Bronchial epithelial cell (primary cell): ENCODE data around the gene EID2B. TPM values are rescaled to one million over a fixed set of nuclear protein-coding genes. Genes with fewer than 3 reads are reported as not detected.

Experiments used
- DNase-seq: peaks from one replicate; pipeline ENCODE4 v3.0.0-alpha.2; 2010; ENCODE audit warnings: low read depth
- FAIRE-seq: peaks from 2 replicates; lab custom pipeline; 2011; peaks lifted over from hg19 to GRCh38; lab: Jason Lieb, UNC
- H3K27me3 ChIP-seq: 2 replicates; pipeline ENCODE4 v1.5.1; 2011; ENCODE audit warnings: low read length; ENCODE audit not compliant: control insufficient read depth, insufficient read depth
- H3K36me3 ChIP-seq: 2 replicates; pipeline ENCODE4 v1.5.1; 2011; ENCODE audit warnings: low read length; ENCODE audit not compliant: control insufficient read depth, insufficient read depth
- H3K4me3 ChIP-seq: 2 replicates; pipeline ENCODE4 v1.5.1; 2011; ENCODE audit warnings: mild to moderate bottlenecking, low read depth, low read length, control low read depth
- CTCF ChIP-seq: IDR thresholded peaks from 2 replicates; pipeline ENCODE4 v1.5.1; 2011; ENCODE audit warnings: mild to moderate bottlenecking, moderate library complexity, low read length, control low read depth, inconsistent platforms; ENCODE audit not compliant: insufficient read depth, severe bottlenecking
- total RNA-seq: library from RNA; depleted of rRNA; stranded (reverse); fragments of >200 nt; gene quantifications from 2 replicates; pipeline ENCODE4 v1.2.1, GENCODE V29; 2014

EID2B gene
- total RNA-seq, 1 donor from 2014 or later, result 0.79 TPM

GRCh38 chr19:39517432-39517831 lies 15.2 kb downstream of the EID2B start:
- FAIRE-seq (no peak), DNase-seq (no peak)
- Histone ChIP-seq H3K4me3 (no peak overlapping the region), H3K36me3 (no peaks in the 10 kb centered on the region), H3K27me3 (peaks cover 26% of the 10 kb centered on the region)
- TF ChIP-seq CTCF, result no peak

- FAIRE-seq (no peak), DNase-seq (no peak)
- Histone ChIP-seq H3K27me3 (peaks cover 26% of the 10 kb centered on the region), H3K4me3 (no peak overlapping the region), H3K36me3 (no peaks in the 10 kb centered on the region)
- TF ChIP-seq CTCF, result no peak
Measured at GRCh38 chr19:39516270-39516669, 16.4 kb downstream of the EID2B start.

- Histone ChIP-seq H3K4me3 (no peak overlapping the region), H3K36me3 (no peaks in the 10 kb centered on the region), H3K27me3 (peaks cover 26% of the 10 kb centered on the region)
- no peak for TF ChIP-seq CTCF
- FAIRE-seq (no peak), DNase-seq (no peak)
Measured at GRCh38 chr19:39515551-39516191, 17.0 kb downstream of the EID2B start.

- no peak for DNase-seq
- no peak within 1 kb of the TSS for H3K4me3 ChIP-seq
- H3K36me3 ChIP-seq, result no peaks in the 10 kb centered on the region
- H3K27me3 ChIP-seq, result peaks cover 26% of the 10 kb centered on the region
- FAIRE-seq, result no peak
- TF ChIP-seq CTCF, result no peak
Measured at GRCh38 chr19:39514840-39515550, 17.7 kb downstream of the EID2B start, which contains the start of gene SELENOV. Gene SELENOV (plus strand): TSS chr19:39515139. CDS start chr19:39515213, 74 bp downstream.

- TF ChIP-seq CTCF, result no peak
- H3K27me3 ChIP-seq, result peaks cover 22% of the 10 kb centered on the region
- no peaks in the 10 kb centered on the region for H3K36me3 ChIP-seq
- DNase-seq, result no peak
- FAIRE-seq, result no peak
- no peak overlapping the region for H3K4me3 ChIP-seq
Measured at GRCh38 chr19:39512988-39513387, 19.7 kb downstream of the EID2B start.
